NK-92 (cell line): ENCODE results near the gene NCOA3.

ENCODE experiments used
- DNase-seq: peaks from one replicate; lab custom pipeline; 2025; ENCODE audit not compliant: unreplicated experiment; lab: John Stamatoyannopoulos, UW

NCOA3 gene

GRCh38 chr20:47676912-47677634 is 175.4 kb downstream of the NCOA3 start:
- no peak for DNase-seq

- DNase-seq, result no peak
Observed at GRCh38 chr20:47677635-47678453, 176.2 kb downstream of the NCOA3 start.

- DNase-seq, result no peak
Observed at GRCh38 chr20:47678536-47678935, 176.8 kb downstream of the NCOA3 start.

GRCh38 chr20:47679462-47679861 is 177.8 kb downstream of the NCOA3 start:
- DNase-seq, result no peak

GRCh38 chr20:47680804-47681529 is 179.3 kb downstream of the NCOA3 start:
- DNase-seq, result no peak

- DNase-seq, result no peak
Observed at GRCh38 chr20:47682028-47682783, 180.5 kb downstream of the NCOA3 start.

GRCh38 chr20:47682916-47683315 is 181.2 kb downstream of the NCOA3 start:
- no peak for DNase-seq

GRCh38 chr20:47684306-47685080 is 182.8 kb downstream of the NCOA3 start:
- DNase-seq, result no peak

GRCh38 chr20:47686545-47686944 is 184.9 kb downstream of the NCOA3 start:
- DNase-seq, result no peak

GRCh38 chr20:47687095-47687987 is 185.7 kb downstream of the NCOA3 start:
- DNase-seq, result no peak

GRCh38 chr20:47688385-47689381 is 187.0 kb downstream of the NCOA3 start:
- DNase-seq, result no peak

GRCh38 chr20:47689731-47690130 is 188.0 kb downstream of the NCOA3 start:
- DNase-seq, result no peak

- DNase-seq, result no peak
Observed at GRCh38 chr20:47691625-47692024, 189.9 kb downstream of the NCOA3 start.

GRCh38 chr20:47694021-47694818 is 192.5 kb downstream of the NCOA3 start:
- DNase-seq, result no peak

- DNase-seq, result no peak
Observed at GRCh38 chr20:47696856-47697255, 195.2 kb downstream of the NCOA3 start.

GRCh38 chr20:47698142-47698541 is 196.5 kb downstream of the NCOA3 start:
- DNase-seq, result no peak

GRCh38 chr20:47699818-47700217 is 198.1 kb downstream of the NCOA3 start:
- DNase-seq, result no peak
